Measurements from ENCODE around the gene KAZALD1. TPM values are rescaled to one million over a fixed set of nuclear protein-coding genes. Genes with fewer than 3 reads are reported as not detected.

The KAZALD1 gene
- polyA plus RNA-seq, 2 of the 4 experiments (the other 2 are of a cell fraction): 4.3 to 4.5 TPM

- Histone ChIP-seq H3K4me3 (no peak overlapping the region), H3K9me3 (no peaks in the 10 kb centered on the region), H3K27ac (no peak overlapping the region), H3K4me1 (peaks cover 10% of the 10 kb centered on the region), H3K4me2 (no peak overlapping the region)
- DNase-seq (ENCODE audit: low read depth in 1 of 2, low spot score in 1 of 2): no peak
- ChIA-PET CTCF (interaction anchor here (1.6 to 3.3 kb wide), 3 partner anchors 8 to 28 kb away, joined by 3 to 18 read pairs (median 6); no protein-coding TSS in a partner anchor), POLR2A (no interaction called here)
- 54% methylated on average over 2 of the region's 2 CpGs for WGBS (ENCODE audit: missing lambda C conversion rate)
- no peak for ATAC-seq
- TF ChIP-seq POLR2AphosphoS2 (conservative IDR thresholded peaks at IDR 0.05; ENCODE audit: low read length) (no peak), HOXB13 (CRISPR knock-in tag; IDR thresholded peaks at IDR 0.05; ENCODE audit: low read depth) (no peak), SMC3 (IDR thresholded peaks at IDR 0.05) (no peak), ELK1 (IDR thresholded peaks at IDR 0.05; ENCODE audit: low read depth, low read length) (no peak), BCL3 (IDR thresholded peaks at IDR 0.05) (no peak), CHD2 (IDR thresholded peaks at IDR 0.05; ENCODE audit: low read length, partially characterized antibody) (no peak), RNF2 (IDR thresholded peaks at IDR 0.05; ENCODE audit: borderline replicate concordance, low read depth) (no peak), GATA3 (IDR thresholded peaks at IDR 0.05; ENCODE audit: borderline replicate concordance) (no peak), JUN (IDR thresholded peaks at IDR 0.05) (no peak), FOXS1 (CRISPR knock-in tag; IDR thresholded peaks at IDR 0.05) (no peak), TFCP2L1 (CRISPR knock-in tag; IDR thresholded peaks at IDR 0.05) (no peak), CBX8 (IDR thresholded peaks at IDR 0.05) (no peak), BHLHE40 (IDR thresholded peaks at IDR 0.05; ENCODE audit: low read depth, low read length) (no peak), FOSL2 (IDR thresholded peaks at IDR 0.05) (no peak), FOSL2 (CRISPR knock-in tag; IDR thresholded peaks at IDR 0.05) (no peak), EHMT2 (IDR thresholded peaks at IDR 0.05; ENCODE audit: low read depth) (no peak)
- FAIRE-seq: no peak
These were observed 52.9 kb downstream of the KAZALD1 start for GRCh38 chr10:101114646-101115045.

Other genes starting within 250 kb of the KAZALD1 start
- 12.4 and 16.6 TPM in 2 replicates for gene SLF2, start 149.0 kb upstream of the KAZALD1 start, polyA plus RNA-seq (2011; rRNA removed)
- 12.3 to 13.6 TPM (median 13.0 TPM) in 3 replicates for gene SLF2, start 149.0 kb upstream of the KAZALD1 start, polyA plus RNA-seq (2017; fragmentation: RNase III; extraction: RNeasy Plus Mini Kit Qiagen cat#74134 plus additional on column Dnase treatment)
- gene SEMA4G, start 92.5 kb upstream of the KAZALD1 start, polyA plus RNA-seq (2011; rRNA removed): 17.4 and 31.1 TPM in 2 replicates
- 10.2 to 13.5 TPM (median 13.3 TPM) in 3 replicates for gene SEMA4G, start 92.5 kb upstream of the KAZALD1 start, polyA plus RNA-seq (2017; fragmentation: RNase III; extraction: RNeasy Plus Mini Kit Qiagen cat#74134 plus additional on column Dnase treatment)
- gene MRPL43, start 74.5 kb upstream of the KAZALD1 start, polyA plus RNA-seq (2011; rRNA removed): 76.3 and 77.4 TPM in 2 replicates
- gene MRPL43, start 74.5 kb upstream of the KAZALD1 start, polyA plus RNA-seq (2017; fragmentation: RNase III; extraction: RNeasy Plus Mini Kit Qiagen cat#74134 plus additional on column Dnase treatment): 82.2 to 86.7 TPM (median 83.4 TPM) in 3 replicates
- gene TWNK, start 74.4 kb upstream of the KAZALD1 start, polyA plus RNA-seq (2011; rRNA removed): 21.1 and 26.7 TPM in 2 replicates
- 34.7 to 36.0 TPM (median 35.9 TPM) in 3 replicates for gene TWNK, start 74.4 kb upstream of the KAZALD1 start, polyA plus RNA-seq (2017; fragmentation: RNase III; extraction: RNeasy Plus Mini Kit Qiagen cat#74134 plus additional on column Dnase treatment)
- 13.8 and 15.7 TPM in 2 replicates for gene LZTS2, start 62.2 kb upstream of the KAZALD1 start, polyA plus RNA-seq (2011; rRNA removed)
- gene LZTS2, start 62.2 kb upstream of the KAZALD1 start, polyA plus RNA-seq (2017; fragmentation: RNase III; extraction: RNeasy Plus Mini Kit Qiagen cat#74134 plus additional on column Dnase treatment): 23.8 to 35.5 TPM (median 34.0 TPM) in 3 replicates
- gene PDZD7, start 30.9 kb upstream of the KAZALD1 start, polyA plus RNA-seq (2011; rRNA removed): 0.20 and 0.21 TPM in 2 replicates
- gene PDZD7, start 30.9 kb upstream of the KAZALD1 start, polyA plus RNA-seq (2017; fragmentation: RNase III; extraction: RNeasy Plus Mini Kit Qiagen cat#74134 plus additional on column Dnase treatment): 0.56 to 0.79 TPM (median 0.63 TPM) in 3 replicates
- gene SFXN3, start 30.8 kb upstream of the KAZALD1 start, polyA plus RNA-seq (2011; rRNA removed): 33.7 and 42.1 TPM in 2 replicates
- gene SFXN3, start 30.8 kb upstream of the KAZALD1 start, polyA plus RNA-seq (2017; fragmentation: RNase III; extraction: RNeasy Plus Mini Kit Qiagen cat#74134 plus additional on column Dnase treatment): 26.3 to 27.6 TPM (median 26.4 TPM) in 3 replicates
- gene TLX1, start 69.3 kb downstream of the KAZALD1 start, polyA plus RNA-seq (2011; rRNA removed): 0.06 and 0.09 TPM in 2 replicates
- gene TLX1, start 69.3 kb downstream of the KAZALD1 start, polyA plus RNA-seq (2017; fragmentation: RNase III; extraction: RNeasy Plus Mini Kit Qiagen cat#74134 plus additional on column Dnase treatment): not detected in 3 replicates
- not detected in 2 replicates for gene LBX1, start 167.5 kb downstream of the KAZALD1 start, polyA plus RNA-seq (2011; rRNA removed)
- gene LBX1, start 167.5 kb downstream of the KAZALD1 start, polyA plus RNA-seq (2017; fragmentation: RNase III; extraction: RNeasy Plus Mini Kit Qiagen cat#74134 plus additional on column Dnase treatment): not detected in 3 replicates